ENCODE measurements around the gene ARID5A. TPM values are rescaled to one million over a fixed set of nuclear protein-coding genes. Genes with fewer than 3 reads are reported as not detected.

Gene ARID5A
- total and polyA plus RNA-seq, 5 experiments from 2014 or later, result 41.7 to 108 (median 100) TPM

DNA sequence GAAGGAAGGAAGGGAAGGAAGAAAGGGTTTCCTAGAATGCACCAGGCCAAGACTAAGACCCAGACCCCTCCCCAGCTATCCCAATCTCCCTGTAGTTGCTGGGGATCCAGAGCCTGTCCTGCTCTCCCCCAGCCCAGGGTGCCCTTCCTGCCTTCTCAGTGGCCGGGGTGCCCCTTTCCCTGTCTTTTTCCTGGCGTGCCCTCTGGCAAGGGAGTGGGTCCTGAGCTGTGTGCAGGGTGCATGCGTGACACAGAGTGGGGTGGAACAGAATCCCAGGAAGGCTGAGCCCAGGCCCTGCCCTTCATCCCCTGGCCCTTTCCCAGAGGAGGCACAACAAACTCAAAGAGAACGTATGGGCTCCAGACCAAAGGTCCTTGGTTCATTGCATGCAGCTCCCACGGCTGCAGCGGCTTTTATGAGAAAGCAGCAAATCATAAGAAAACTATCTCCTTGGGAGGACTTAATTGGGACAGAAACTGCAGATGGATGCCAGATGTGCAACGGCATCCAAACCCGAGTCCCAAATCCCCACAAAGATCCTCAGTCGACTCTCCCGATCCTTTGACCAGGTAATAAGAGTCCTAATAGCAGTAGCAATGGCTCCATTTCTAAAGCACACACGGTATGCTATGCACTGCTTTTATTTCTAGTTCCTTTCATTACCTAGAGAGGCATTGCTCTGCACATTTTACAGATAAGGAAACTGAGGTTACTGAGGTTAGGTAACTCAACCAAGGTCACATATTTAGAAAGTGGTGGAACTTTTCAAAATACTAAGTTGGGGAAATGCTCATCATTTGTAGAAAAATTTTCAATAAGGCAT is 12.7 kb upstream of the ARID5A start:
- peak in 1 of 10 donors; percentile 22 for DNase-seq
- Mint-ChIP-seq H3K4me1 (peaks cover 6 to 29% (median 20%) of the 10 kb centered on the region in 4 donors), H3K36me3 (no peaks in the 10 kb centered on the region), H3K9me3 (no peaks in the 10 kb centered on the region), H3K4me3 (peak overlapping the region in 2 of 10 donors; percentile 11 to 55), H3K27ac (peak overlapping the region in 1 of 10 donors; percentile 31), H3K27me3 (no peaks in the 10 kb centered on the region)
- no peak for ATAC-seq
- POLR2A ChIA-PET, result interaction anchor here (1.5 to 6.0 kb wide), 2 partner anchors 14 to 30 kb away, joined by 5 to 46 read pairs; no protein-coding TSS in a partner anchor

DNA sequence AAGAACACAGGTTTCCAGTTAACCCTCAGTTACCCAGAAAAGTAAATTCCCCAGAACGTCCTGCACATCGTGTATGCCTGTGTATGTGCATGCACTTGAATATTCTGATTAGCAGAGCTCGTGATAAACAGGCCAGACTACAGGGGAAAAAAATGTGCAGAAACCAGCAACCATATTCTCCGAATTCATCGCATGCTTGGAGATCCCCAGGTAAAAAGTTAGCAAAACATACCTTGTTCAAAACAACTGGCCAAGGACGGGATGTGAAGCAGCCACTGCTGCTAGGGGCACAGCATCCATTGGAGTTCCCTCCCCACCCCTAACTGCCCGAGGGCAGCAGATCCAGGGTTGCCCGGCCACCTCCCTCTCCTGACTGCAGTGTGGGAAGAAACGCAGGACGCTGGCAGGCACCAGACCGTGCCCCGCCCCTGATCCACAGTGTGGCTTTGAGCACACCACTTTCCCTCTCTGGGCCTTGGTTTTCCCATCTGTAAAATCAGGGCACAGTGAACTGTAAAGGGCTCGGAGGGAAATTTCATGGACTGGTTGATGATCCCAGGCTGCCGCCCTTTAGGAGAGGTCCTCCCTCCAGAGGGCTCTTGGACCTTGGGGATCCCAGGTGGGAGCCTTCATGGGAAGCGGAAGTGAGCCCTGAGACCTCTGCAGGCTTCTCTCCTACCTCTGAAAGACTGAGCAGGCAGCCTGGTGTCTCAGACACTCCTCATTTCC is 11.9 kb upstream of the ARID5A start:
- H3K9me3 Mint-ChIP-seq, result no peaks in the 10 kb centered on the region
- no peaks in the 10 kb centered on the region for H3K36me3 Mint-ChIP-seq
- ATAC-seq (no peak), DNase-seq (peak in 1 of 10 donors; percentile 40)
- H3K27ac Mint-ChIP-seq, result peak overlapping the region in 2 of 10 donors; percentile 31 to 62
- peaks cover 8 to 33% (median 24%) of the 10 kb centered on the region in 4 donors for H3K4me1 Mint-ChIP-seq
- peak overlapping the region in 2 of 10 donors; percentile 2 to 11 for H3K4me3 Mint-ChIP-seq
- POLR2A ChIA-PET, result interaction anchor here (3.9 to 6.1 kb wide), 3 partner anchors 14 to 117 kb away, joined by 14 to 120 read pairs (median 46); partner anchors contain the start of gene ARID5A
- no peaks in the 10 kb centered on the region for H3K27me3 Mint-ChIP-seq

DNA sequence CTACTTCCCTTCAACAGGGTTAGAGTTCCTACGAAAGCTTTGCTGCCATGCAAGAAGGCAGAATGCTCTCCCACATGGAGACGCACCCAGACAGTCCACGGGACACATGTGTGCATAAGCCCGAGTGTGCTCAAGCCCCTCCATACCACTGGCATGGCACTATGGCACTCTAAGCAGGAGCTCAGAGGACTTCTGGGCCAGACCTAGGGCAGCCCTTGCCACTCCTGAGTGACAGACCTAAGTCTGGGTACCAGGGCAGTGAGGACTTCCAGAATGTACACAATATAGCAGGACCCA is 11.4 kb upstream of the ARID5A start:
- no peaks in the 10 kb centered on the region for H3K27me3 Mint-ChIP-seq
- H3K9me3 Mint-ChIP-seq, result no peaks in the 10 kb centered on the region
- ATAC-seq (no peak), DNase-seq (no peak)
- POLR2A ChIA-PET, result interaction anchor here (3.9 to 6.1 kb wide), 3 partner anchors 14 to 118 kb away, joined by 14 to 120 read pairs (median 46); partner anchors contain the start of gene ARID5A
- no peak overlapping the region for H3K27ac Mint-ChIP-seq
- H3K4me3 Mint-ChIP-seq, result peak overlapping the region in 1 of 10 donors; percentile 22
- H3K36me3 Mint-ChIP-seq, result no peaks in the 10 kb centered on the region
- peaks cover 9 to 36% (median 28%) of the 10 kb centered on the region in 4 donors for H3K4me1 Mint-ChIP-seq

DNA sequence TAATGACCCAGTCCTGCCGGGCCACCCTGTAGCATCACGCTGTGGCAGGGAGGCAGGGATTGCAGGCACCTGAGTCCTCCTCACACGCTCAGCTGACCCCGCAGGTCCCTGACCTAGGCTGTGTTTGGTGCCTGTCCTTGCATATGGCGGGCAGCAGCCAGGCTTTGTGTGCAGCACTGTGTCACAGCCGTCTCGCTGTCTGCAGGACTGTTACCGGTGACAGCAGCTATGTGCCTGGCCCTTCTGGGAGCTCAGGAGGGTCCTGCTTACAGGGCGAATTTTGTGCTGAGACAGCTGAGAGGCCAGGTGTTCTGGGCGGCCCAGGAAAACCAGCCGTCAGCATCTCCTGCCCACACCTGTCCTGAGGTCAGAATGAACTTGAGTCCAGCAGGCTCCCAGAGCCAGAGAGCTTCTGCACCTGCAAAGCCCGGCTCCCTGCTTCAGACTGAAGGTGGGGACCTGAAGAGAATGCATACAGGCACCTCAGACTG is 10.4 kb upstream of the ARID5A start:
- Mint-ChIP-seq H3K4me3 (peak overlapping the region in 1 of 10 donors; percentile 72), H3K27me3 (no peaks in the 10 kb centered on the region), H3K36me3 (no peaks in the 10 kb centered on the region), H3K9me3 (no peaks in the 10 kb centered on the region), H3K27ac (peak overlapping the region in 2 of 10 donors; percentile 19 to 66), H3K4me1 (peaks cover 9 to 46% (median 32%) of the 10 kb centered on the region in 4 donors)
- ATAC-seq, result no peak
- POLR2A ChIA-PET, result interaction anchor here (0.6 to 6.1 kb wide), 5 partner anchors 13 to 354 kb away, joined by 3 to 120 read pairs (median 14); partner anchors contain the start of gene ARID5A
- DNase-seq, result peak in 1 of 10 donors; percentile 57

DNA sequence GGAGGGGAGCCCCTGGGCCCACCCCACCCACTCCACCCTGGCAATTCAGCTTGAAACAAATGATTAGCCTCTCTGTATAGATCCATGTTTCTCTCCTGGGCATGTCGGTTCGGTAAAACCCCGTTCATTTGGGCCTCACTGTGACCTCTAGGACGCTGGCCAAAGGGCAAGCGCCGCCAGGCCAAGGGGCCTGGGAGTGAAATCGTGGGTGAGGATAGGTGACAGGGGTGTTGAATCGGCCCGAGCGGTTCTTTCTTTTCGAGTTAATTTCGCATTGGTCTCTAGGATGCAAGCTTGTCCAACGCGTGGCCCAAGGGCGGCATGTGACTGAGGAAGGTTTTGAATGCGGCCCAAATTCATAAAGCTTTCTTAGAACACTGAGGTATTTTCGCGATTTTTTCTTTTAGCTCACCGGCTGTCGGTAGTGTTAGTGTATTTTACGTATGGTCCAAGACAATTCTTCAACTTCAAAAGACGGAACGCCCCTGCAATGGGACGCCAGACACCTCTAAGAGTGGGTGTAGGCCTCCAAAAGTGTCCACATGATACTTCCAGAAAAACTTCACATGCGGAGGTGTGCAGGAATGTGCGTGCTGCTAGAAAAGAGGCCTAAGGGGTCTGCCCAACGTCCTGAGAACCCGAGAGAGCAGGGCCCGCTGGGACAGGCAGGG is 9.8 kb upstream of the ARID5A start:
- peaks cover 9 to 52% (median 38%) of the 10 kb centered on the region in 4 donors for H3K4me1 Mint-ChIP-seq
- no peaks in the 10 kb centered on the region for H3K9me3 Mint-ChIP-seq
- no peaks in the 10 kb centered on the region for H3K36me3 Mint-ChIP-seq
- POLR2A ChIA-PET, result interaction anchor here (0.6 to 6.1 kb wide), 5 partner anchors 12 to 354 kb away, joined by 3 to 120 read pairs (median 14); partner anchors contain the start of gene ARID5A
- peak overlapping the region; percentile 62 to 81 (median 72) for H3K4me3 Mint-ChIP-seq
- DNase-seq, result peak in 1 of 10 donors; percentile 47
- H3K27me3 Mint-ChIP-seq, result no peaks in the 10 kb centered on the region
- H3K27ac Mint-ChIP-seq, result peak overlapping the region in 9 of 10 donors; percentile 53 to 88 (median 80)
- ATAC-seq, result no peak

DNA sequence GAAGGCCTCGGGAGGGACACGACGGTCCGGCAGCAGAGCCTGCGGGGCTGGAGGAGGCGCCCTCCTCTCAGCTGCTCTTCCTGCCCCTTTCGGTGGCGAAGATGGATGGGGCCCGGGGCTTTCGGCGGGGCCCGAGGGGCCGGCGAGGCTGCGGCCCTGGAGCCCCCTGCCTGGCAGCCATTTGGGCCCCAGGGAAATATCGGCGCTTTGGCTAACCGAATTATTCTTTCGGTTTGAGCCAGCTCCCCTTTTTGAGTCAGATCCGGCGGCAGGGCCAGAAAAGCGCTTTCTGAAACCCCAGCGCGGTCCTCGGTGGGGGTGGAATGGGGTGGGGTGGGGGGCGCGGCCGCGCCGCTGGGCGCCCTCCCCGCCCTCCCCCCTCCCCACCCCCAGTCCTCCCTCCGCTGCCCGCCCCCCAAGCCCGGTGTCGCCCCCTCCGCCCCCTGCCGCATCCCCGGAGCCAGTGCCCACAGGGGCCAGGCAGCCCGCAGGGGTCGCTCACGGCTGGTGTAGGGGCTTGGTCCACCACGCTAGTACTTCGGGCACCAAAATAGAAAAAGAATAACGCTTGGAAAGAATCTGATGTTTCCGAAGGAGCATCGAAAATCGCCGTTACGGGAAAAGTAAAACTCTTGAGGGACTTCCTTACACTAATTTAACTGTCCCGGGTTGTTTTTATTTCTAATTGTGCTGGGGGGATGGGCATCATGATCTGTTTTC is 9.1 kb upstream of the ARID5A start:
- Mint-ChIP-seq H3K27ac (peak overlapping the region; percentile 24 to 95 (median 84)), H3K36me3 (no peaks in the 10 kb centered on the region), H3K4me3 (peak overlapping the region; percentile 67 to 87 (median 79)), H3K9me3 (no peaks in the 10 kb centered on the region), H3K4me1 (peaks cover 13 to 59% (median 45%) of the 10 kb centered on the region in 4 donors), H3K27me3 (no peaks in the 10 kb centered on the region)
- POLR2A ChIA-PET, result interaction anchor here (0.8 to 6.1 kb wide), 5 partner anchors 12 to 126 kb away, joined by 3 to 120 read pairs (median 14); partner anchors contain the start of gene ARID5A
- DNase-seq (peak in 9 of 10 donors; percentile 35 to 75 (median 48)), ATAC-seq (peak; percentile 22 to 41)

DNA sequence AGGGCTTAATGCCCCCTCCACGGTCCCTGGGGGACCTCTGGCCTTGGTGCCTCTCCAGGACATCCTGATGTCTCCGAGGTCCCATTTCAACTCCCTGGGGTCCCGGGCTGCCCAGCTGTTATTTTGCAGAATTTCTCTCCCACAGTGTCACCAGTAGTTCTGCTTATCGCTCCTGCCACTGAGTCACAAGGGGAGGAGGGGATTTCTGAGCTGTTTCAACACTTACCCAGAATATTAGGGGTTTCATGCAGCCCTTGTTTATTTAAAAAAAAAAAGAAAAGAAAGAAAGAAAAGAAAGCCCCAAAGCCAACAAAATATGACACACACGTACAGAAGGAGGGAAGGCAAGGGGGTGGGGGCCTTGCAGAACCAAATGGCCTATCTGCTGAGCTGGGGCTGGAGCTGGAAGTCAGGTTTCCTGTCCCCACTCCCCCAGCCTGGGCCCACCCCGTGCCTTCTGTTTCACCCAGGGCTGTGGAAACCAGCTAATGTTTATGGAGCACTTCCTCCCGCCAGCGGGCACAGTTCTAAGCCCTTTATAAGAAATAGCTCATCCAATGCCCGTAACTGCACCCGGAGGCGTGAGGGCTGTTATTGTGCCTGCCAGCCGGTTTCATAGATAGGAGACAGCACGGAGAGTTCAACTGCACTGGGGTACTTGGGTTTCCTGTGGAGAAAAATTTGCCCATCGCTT is 8.4 kb upstream of the ARID5A start:
- ATAC-seq (peak; percentile 12 to 43), DNase-seq (peak in 8 of 10 donors; percentile 29 to 65 (median 50))
- peaks cover 13 to 65% (median 49%) of the 10 kb centered on the region in 4 donors for H3K4me1 Mint-ChIP-seq
- POLR2A ChIA-PET, result interaction anchor here (0.8 to 6.1 kb wide), 6 partner anchors 11 to 127 kb away, joined by 3 to 120 read pairs (median 8); partner anchors contain the start of gene ARID5A
- no peaks in the 10 kb centered on the region for H3K36me3 Mint-ChIP-seq
- no peaks in the 10 kb centered on the region for H3K27me3 Mint-ChIP-seq
- peak overlapping the region; percentile 67 to 87 (median 79) for H3K4me3 Mint-ChIP-seq
- H3K27ac Mint-ChIP-seq, result peak overlapping the region; percentile 37 to 95 (median 84)
- no peaks in the 10 kb centered on the region for H3K9me3 Mint-ChIP-seq

DNA sequence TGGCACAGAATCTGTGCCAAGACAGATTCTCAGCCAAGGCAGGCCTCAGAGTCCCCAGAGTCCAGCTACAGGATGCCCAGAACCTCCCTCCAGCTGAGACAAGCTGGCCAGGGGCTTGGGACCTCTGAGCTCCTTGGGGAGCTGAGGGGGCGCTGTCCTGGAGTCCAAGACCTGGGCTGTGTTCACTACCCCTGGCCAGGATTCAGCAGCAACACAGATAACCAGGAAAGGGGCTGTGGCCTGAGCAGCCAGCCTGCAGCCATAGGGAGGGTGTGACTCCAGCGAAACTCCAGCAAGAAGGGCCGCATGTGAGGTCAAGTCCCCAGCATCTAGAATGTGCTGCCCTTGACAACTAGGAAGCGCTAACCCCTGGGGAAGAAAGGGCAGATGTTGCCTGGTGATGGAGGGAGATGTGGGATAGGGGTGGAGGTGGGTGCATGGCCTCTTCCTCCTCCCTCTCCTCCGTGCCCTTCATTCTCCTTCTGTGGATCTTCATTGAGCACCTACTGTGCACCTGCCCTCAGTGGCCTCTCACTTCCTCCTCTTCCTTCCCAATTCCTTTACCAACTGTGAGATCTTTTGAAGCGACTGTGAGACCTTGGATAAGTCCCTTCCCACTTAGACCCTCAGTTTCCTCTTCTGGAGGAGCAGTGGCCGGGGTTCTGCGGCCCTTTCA is 7.7 kb upstream of the ARID5A start:
- Mint-ChIP-seq H3K36me3 (no peaks in the 10 kb centered on the region), H3K27me3 (no peaks in the 10 kb centered on the region), H3K4me3 (peak overlapping the region in 9 of 10 donors; percentile 67 to 87 (median 80)), H3K27ac (peak overlapping the region; percentile 49 to 95 (median 84)), H3K4me1 (peaks cover 13 to 69% (median 49%) of the 10 kb centered on the region in 4 donors), H3K9me3 (no peaks in the 10 kb centered on the region)
- POLR2A ChIA-PET, result interaction anchor here (0.8 to 6.1 kb wide), 7 partner anchors 10 to 127 kb away, joined by 3 to 120 read pairs (median 3); partner anchors contain the start of gene ARID5A
- DNase-seq (no peak), ATAC-seq (no peak)

DNA sequence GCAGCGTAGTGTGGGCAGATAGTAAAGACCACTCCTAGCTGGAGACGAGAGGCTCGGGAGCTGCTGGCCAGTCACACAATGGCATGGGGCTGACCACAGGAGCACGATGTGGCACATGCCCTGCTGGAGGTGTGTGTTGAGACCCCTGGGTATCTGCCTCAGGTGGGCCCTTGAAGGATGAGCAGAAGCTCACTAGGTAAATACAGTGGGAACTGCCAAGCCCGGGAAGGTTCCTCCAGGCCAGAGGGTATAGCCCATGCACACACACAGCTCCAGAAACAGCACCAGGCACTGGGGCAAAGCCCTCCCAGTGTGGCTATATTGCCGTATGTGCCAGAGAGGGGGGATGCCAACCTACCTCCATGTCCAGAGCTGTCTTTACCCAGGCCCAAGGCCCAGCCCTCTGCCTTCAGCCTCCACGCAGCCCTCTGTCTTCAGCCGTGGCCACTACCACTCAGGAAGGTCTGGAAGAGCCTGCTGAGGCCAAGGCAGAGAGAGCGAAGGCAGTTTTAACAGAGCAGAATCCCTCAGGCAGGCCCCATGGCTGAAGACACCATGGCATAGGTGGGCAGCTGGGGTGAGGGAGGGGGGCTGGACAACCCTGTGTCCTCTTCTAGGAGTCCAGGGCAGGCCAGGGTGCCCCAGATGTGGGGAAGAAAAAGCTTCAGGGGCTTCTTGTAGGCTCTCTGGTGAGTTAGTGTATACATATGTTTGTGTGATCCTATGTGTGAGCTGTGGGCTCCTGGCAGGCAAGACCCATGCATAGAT is 7.0 kb upstream of the ARID5A start:
- H3K4me1 Mint-ChIP-seq, result peaks cover 14 to 68% (median 50%) of the 10 kb centered on the region in 4 donors
- H3K27me3 Mint-ChIP-seq, result no peaks in the 10 kb centered on the region
- no peaks in the 10 kb centered on the region for H3K9me3 Mint-ChIP-seq
- peak overlapping the region in 8 of 10 donors; percentile 23 to 96 (median 82) for H3K27ac Mint-ChIP-seq
- POLR2A ChIA-PET, result interaction anchor here (0.6 to 6.1 kb wide), 5 partner anchors 9 to 107 kb away, joined by 3 to 120 read pairs (median 4); partner anchors contain the start of gene ARID5A
- H3K4me3 Mint-ChIP-seq, result peak overlapping the region in 3 of 10 donors; percentile 15 to 36 (median 28)
- no peak for ATAC-seq
- H3K36me3 Mint-ChIP-seq, result no peaks in the 10 kb centered on the region
- DNase-seq, result no peak

DNA sequence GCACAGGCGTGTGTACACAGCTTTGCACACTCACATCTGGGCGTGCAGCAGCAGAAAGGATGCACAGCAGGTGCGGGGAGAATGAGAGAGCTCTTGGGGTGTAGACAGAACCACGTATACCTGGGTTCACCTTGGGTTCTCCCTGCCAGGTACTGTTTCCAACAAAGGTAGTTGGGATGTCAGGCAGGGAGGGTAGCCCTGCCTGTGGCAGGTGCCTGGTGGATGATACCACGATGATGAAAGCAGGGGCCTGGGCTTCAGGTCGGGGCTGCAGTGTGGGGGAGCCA is 6.5 kb upstream of the ARID5A start:
- Mint-ChIP-seq H3K27ac (peak overlapping the region in 9 of 10 donors; percentile 23 to 96 (median 84)), H3K4me3 (peak overlapping the region in 2 of 10 donors; percentile 15 to 28), H3K36me3 (no peaks in the 10 kb centered on the region), H3K27me3 (no peaks in the 10 kb centered on the region), H3K4me1 (peaks cover 15 to 68% (median 50%) of the 10 kb centered on the region in 4 donors), H3K9me3 (no peaks in the 10 kb centered on the region)
- POLR2A ChIA-PET, result interaction anchor here (0.6 to 6.1 kb wide), 5 partner anchors 9 to 107 kb away, joined by 3 to 120 read pairs (median 4); partner anchors contain the start of gene ARID5A
- DNase-seq (no peak), ATAC-seq (no peak)

Data from naive thymus-derived CD8-positive, alpha-beta T cell (primary cell).